CD4-positive, alpha-beta T cell (primary cell): ENCODE results near the gene CDH5. TPM values are rescaled to one million over a fixed set of nuclear protein-coding genes. Genes with fewer than 3 reads are reported as not detected.

ENCODE experiments used
- ATAC-seq: fragments of 200-7000 bp; cut with Tn5 transposase; one replicate; pipeline ENCODE4 v1.10.0; 2022; ENCODE audit warnings: mild to moderate bottlenecking; ENCODE audit not compliant: poor library complexity
- CTCF ChIA-PET: fragments of 350-600 bp; sonication (Branson Sonifier 250); formaldehyde crosslinking; loops from one replicate; lab custom pipeline; 2021; ENCODE audit warnings: antibody characterized with exemption, inconsistent platforms; lab: Charles Lee
- POLR2A ChIA-PET: fragments of 350-600 bp; sonication (Branson Sonifier 250); formaldehyde crosslinking; loops from one replicate; lab custom pipeline; 2021; ENCODE audit warnings: antibody characterized with exemption, inconsistent platforms; lab: Charles Lee
- DNase-seq, 14 experiments: peaks; one replicate each; pipeline ENCODE4 v3.0.0-alpha.2; 2013 to 2020; ENCODE audit warnings: mixed read lengths in 2 of 14
- H3K27ac ChIP-seq, 2 donors: one replicate each; pipeline versions ENCODE4 v1.5.1 to v1.7.0; 2013; ENCODE audit warnings: low read length in 2 of 2, low read depth in 1 of 2, mild to moderate bottlenecking in 1 of 2
- H3K27me3 ChIP-seq, 2 experiments: 1 replicate in 1 of 2; 2 replicates in 1 of 2; pipeline versions ENCODE4 v1.6.1 to v1.7.0; 2013; ENCODE audit warnings: low read length in 2 of 2, control low read depth in 1 of 2, mild to moderate bottlenecking in 1 of 2, moderate library complexity in 1 of 2; ENCODE audit not compliant: insufficient read depth in 2 of 2, control insufficient read depth in 1 of 2
- H3K36me3 ChIP-seq: one replicate; pipeline ENCODE4 v1.6.1; 2013; ENCODE audit warnings: low read length, control low read depth; ENCODE audit not compliant: insufficient read depth
- H3K4me1 ChIP-seq: one replicate; pipeline ENCODE4 v1.6.1; 2013; ENCODE audit warnings: low read length, control low read depth; ENCODE audit not compliant: insufficient read depth
- H3K4me3 ChIP-seq: one replicate; pipeline ENCODE4 v1.5.1; 2013; ENCODE audit warnings: mild to moderate bottlenecking, low read length, moderate library complexity
- H3K9me3 ChIP-seq, 2 experiments: 1 replicate in 1 of 2; 2 replicates in 1 of 2; pipeline versions ENCODE4 v1.6.1 to v1.7.0; 2013; ENCODE audit warnings: low read length in 2 of 2, mild to moderate bottlenecking in 2 of 2, control low read depth in 1 of 2, moderate library complexity in 1 of 2; ENCODE audit not compliant: control insufficient read depth in 1 of 2, insufficient read depth in 1 of 2
- H3K27ac Mint-ChIP-seq: one replicate; pipeline ENCODE4 v1.8.0; 2020; ENCODE audit warnings: mixed read lengths
- H3K27me3 Mint-ChIP-seq: one replicate; pipeline ENCODE4 v1.8.0; 2021; ENCODE audit warnings: mixed read lengths
- H3K36me3 Mint-ChIP-seq: one replicate; pipeline ENCODE4 v1.8.0; 2021; ENCODE audit warnings: low read depth, mixed read lengths
- H3K4me1 Mint-ChIP-seq: one replicate; pipeline ENCODE4 v1.8.0; 2021; ENCODE audit warnings: low read depth, mixed read lengths
- H3K4me3 Mint-ChIP-seq: one replicate; pipeline ENCODE4 v1.8.0; 2020; ENCODE audit warnings: mild to moderate bottlenecking, mixed read lengths
- H3K9me3 Mint-ChIP-seq: one replicate; pipeline ENCODE4 v1.8.0; 2020; ENCODE audit warnings: mixed read lengths
- CTCF ChIP-seq: fragments of 200-600 bp; IDR thresholded peaks from one replicate; pipeline ENCODE4 v1.8.0; 2022; ENCODE audit warnings: antibody characterized with exemption, mild to moderate bottlenecking
- intact Hi-C, 2 experiments: fragments of 100-400 bp; cut with DNase I in 1 of 2; cut with micrococcal nuclease in 1 of 2; formaldehyde crosslinking; loops; one replicate each; pipeline versions ENCODE4 v1.15.1 to v1.9.0; 2023 to 2025; cut with DNase I, micrococcal nuclease
- total RNA-seq, 174 experiments: library from RNA in 2 of 174; stranded (reverse) in 2 of 174; gene quantifications; one replicate each; pipeline ENCODE4 v1.2.3 and lab custom pipeline; 2021 to 2026

CDH5 gene
- total RNA-seq, 2 experiments from 2014 or later = not detected

DNA sequence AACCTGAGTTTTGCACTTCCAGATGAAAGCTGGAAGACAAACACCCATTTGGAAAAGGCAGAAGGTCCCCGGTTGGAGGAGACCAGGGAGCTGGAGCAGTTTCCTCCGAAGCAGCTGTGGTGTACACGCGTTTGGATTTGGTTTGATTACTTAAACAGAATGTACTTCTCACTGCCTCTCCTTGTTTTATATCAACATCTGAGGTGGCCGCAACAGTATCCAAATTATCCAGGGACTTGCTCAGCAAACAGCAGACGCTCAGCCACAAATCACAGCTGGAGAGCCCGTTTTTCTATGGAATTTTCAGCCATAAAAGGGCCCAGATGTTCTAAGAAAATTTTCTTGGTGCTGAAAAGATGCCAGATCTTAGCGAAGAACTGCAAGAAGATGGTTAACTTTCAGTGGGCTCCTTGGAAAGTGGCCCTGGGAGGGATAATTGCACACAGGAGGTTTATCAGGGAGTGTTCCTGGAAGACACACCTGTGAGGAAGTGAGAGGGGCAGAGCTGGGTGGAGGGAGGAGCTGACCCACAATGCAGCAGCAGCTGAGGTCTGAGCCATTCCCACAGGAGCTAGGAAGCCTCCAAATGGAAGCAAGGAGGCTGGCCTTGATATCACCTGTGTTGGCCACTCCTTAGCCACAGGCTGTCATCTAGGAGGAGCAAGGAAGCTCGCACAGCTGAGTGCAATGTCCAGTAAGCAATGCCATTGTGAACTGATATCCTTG is 28.9 kb upstream of the CDH5 start:
- Mint-ChIP-seq H3K9me3 (no peaks in the 10 kb centered on the region), H3K4me3 (no peak overlapping the region), H3K27me3 (peaks cover 37% of the 10 kb centered on the region), H3K27ac (no peak overlapping the region), H3K36me3 (no peaks in the 10 kb centered on the region), H3K4me1 (no peaks in the 10 kb centered on the region)
- intact Hi-C loops = no loop called here
- no peaks in the 10 kb centered on the region for H3K4me1 ChIP-seq
- no peaks in the 10 kb centered on the region for H3K36me3 ChIP-seq
- no peak overlapping the region for H3K4me3 ChIP-seq
- no peak for TF ChIP-seq CTCF
- no peak overlapping the region for H3K27ac ChIP-seq
- peaks cover 0 to 7% of the 10 kb centered on the region in 2 experiments for H3K27me3 ChIP-seq
- ChIA-PET CTCF (no interaction called here), POLR2A (no interaction called here)
- DNase-seq (no peak), ATAC-seq (no peak)
- H3K9me3 ChIP-seq = peaks cover 0 to 3% of the 10 kb centered on the region in 2 experiments

DNA sequence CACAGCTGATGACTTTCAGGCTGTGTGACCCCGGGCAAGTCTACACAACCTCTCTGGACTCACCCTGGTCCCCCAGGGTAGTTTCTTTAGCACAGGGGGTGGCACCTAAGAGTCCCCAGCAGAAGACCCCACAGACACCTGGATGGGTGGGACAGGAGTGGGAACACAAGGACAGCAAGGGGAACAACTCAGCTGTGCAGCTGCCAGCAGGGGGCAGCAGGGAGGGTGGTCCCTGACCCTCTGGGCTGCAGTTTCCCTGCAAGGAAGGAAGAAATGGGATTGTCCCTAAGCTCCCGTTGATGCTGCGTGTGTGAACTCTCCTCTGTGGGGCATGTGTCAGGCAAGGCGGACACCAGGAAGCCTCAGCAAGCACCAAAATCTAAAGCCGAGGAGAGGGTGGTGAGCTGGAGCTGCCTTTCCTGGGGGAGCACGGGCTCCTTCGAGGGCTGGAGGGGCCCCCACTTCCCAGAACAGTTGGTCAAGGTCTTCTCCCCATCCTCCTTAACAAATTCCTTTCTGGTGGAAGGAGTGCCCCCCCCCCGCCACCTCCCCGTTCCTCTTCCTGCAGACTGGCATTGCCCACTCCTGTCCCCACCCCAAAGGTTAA is 24.1 kb upstream of the CDH5 start:
- no peak overlapping the region for H3K4me3 ChIP-seq
- H3K27me3 Mint-ChIP-seq = peaks cover 36% of the 10 kb centered on the region
- intact Hi-C loops = no loop called here
- ChIA-PET CTCF (no interaction called here), POLR2A (no interaction called here)
- no peaks in the 10 kb centered on the region for H3K4me1 ChIP-seq
- TF ChIP-seq CTCF = peak; percentile 31
- H3K27me3 ChIP-seq = peaks cover 4 to 5% of the 10 kb centered on the region in 2 experiments
- no peak overlapping the region for H3K27ac ChIP-seq
- H3K4me3 Mint-ChIP-seq = no peak overlapping the region
- H3K36me3 Mint-ChIP-seq = no peaks in the 10 kb centered on the region
- no peaks in the 10 kb centered on the region for H3K36me3 ChIP-seq
- ATAC-seq (no peak), DNase-seq (peak in 4 of 14 experiments; percentile 11 to 35 (median 20))
- H3K9me3 ChIP-seq = no peaks in the 10 kb centered on the region
- no peaks in the 10 kb centered on the region for H3K4me1 Mint-ChIP-seq
- H3K27ac Mint-ChIP-seq = no peak overlapping the region
- H3K9me3 Mint-ChIP-seq = no peaks in the 10 kb centered on the region

DNA sequence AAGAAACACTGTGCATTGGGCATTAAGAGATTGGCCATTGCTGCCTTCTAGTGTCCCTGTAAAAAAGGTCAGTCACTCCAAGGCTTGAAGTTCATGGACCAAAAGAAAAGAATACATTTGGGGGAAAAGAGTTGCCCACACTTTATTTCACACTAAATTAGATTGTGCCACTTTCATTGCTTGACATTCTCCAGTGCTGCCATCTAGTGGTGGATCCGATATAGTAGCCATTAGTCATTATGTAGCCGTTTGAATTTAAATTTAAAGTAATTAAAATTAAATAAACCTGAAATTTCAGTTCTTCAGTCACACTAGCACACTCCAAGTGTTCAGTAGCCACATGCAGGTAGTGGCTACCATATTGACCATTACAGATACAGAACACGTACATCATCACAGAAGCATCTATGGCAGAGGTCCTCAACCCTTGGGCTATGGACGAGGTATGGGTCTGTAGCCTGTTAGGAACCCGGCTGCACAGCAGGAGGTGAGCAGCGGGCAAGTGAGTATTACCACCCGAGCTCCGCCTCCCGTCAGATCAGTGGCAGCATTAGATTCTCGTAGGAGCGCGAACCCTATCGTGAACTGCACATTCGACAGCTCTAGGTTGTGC is 21.9 kb upstream of the CDH5 start:
- Mint-ChIP-seq H3K27me3 (peaks cover 50% of the 10 kb centered on the region), H3K9me3 (no peaks in the 10 kb centered on the region), H3K4me1 (no peaks in the 10 kb centered on the region), H3K4me3 (no peak overlapping the region), H3K36me3 (no peaks in the 10 kb centered on the region), H3K27ac (no peak overlapping the region)
- POLR2A ChIA-PET = no interaction called here
- Histone ChIP-seq H3K4me3 (no peak overlapping the region), H3K36me3 (no peaks in the 10 kb centered on the region), H3K9me3 (no peaks in the 10 kb centered on the region), H3K27me3 (peaks cover 4 to 5% of the 10 kb centered on the region in 2 experiments), H3K27ac (no peak overlapping the region), H3K4me1 (no peaks in the 10 kb centered on the region)
- intact Hi-C loops = no loop called here
- DNase-seq = peak in 9 of 14 experiments; percentile 9 to 62 (median 28)
- CTCF ChIA-PET = interaction anchor here (1.5 kb wide), 2 partner anchors 12 to 17 kb away, joined by 3 to 4 read pairs; no protein-coding TSS in a partner anchor
- peak; percentile 96 for TF ChIP-seq CTCF
- ATAC-seq = no peak
